Occipital lobe (tissue), 2 donors: ENCODE measurements around the gene OPN5. TPM values are rescaled to one million over a fixed set of nuclear protein-coding genes. Genes with fewer than 3 reads are reported as not detected.

ENCODE experiments used
- DNase-seq: peaks from one replicate; lab custom pipeline; 2025; lab: John Stamatoyannopoulos, UW
- total RNA-seq: library from RNA; depleted of rRNA; stranded (reverse); fragments of >200 nt; gene quantifications from one replicate; pipeline ENCODE4 v1.2.3, GENCODE V29; 2014

Gene OPN5
- total RNA-seq, 1 donor from 2014 or later = not detected

GRCh38 chr6:47788498-47788884, 6.7 kb downstream of the OPN5 start:
- no peak for DNase-seq

- DNase-seq = no peak
These were observed 7.7 kb downstream of the OPN5 start for GRCh38 chr6:47789553-47789952.

DNA sequence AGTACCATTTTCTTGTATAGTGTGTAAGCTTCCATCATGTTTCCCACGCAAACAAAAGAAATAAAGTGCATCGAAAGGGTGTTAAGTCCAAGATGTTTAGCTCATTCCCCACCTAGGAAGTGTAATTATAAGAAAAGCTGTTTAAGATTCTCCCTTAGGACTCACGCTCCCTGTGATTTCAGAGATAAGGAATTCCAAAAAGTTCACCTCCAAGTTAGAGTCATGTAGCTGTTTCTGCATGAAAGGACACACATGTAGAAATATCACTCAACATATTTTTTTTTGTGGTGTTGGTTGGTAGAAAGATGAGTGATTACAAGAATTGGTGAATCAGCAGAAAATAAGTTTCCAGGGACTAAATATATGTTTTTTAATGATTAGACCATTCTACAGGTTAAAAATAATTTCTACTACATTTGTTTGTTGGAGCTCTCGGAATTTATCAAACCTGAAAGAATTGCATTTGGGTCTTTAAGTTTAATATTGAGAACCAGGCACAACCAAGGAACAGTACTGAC, 10.4 kb downstream of the OPN5 start:
- no peak for DNase-seq

GRCh38 chr6:47794577-47795135, 12.8 kb downstream of the OPN5 start:
- no peak for DNase-seq

- no peak for DNase-seq
These were observed 20.2 kb downstream of the OPN5 start for GRCh38 chr6:47801984-47802383.

DNA sequence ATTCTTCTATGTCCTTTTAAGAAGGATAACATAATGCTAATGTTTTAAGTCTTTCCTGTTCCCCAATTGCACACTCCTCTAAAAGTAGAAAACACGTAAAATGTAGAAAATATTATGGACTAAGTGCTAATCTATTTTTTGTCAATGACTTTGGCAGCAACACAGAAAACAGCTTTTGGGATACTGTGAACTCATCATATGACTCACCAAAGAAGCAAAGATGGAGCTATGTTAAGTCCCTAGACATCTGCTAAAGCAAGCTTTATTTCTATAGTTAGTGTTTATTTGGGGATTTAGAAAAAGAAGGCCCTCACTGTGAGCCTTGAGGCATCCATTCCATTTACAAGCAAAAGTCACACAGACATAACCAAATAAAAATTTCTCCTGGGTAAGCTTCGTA, 23.0 kb downstream of the OPN5 start:
- DNase-seq = no peak

DNA sequence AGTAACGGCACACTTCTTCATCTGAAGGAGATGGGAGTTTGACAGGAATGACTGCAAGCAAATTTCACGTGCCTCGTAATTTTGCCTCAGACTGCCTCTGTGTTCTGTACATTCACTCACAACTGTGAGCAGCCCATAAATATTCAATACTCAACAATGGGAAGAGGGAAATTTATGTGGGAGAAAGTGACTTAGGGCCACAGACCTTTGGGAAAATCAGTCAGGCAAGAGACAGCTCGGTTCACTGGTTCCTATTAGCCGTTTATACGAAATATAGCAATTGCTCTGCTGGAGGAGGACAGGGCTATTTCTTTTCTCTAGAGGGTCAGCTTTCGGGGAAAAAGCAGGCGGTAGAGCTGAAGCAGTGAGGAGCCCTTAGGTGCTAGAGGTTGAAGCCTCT, 28.0 kb downstream of the OPN5 start:
- DNase-seq = no peak

GRCh38 chr6:47810885-47811284, 29.1 kb downstream of the OPN5 start:
- DNase-seq = no peak

GRCh38 chr6:47811443-47811842, 29.6 kb downstream of the OPN5 start:
- no peak for DNase-seq

- DNase-seq = no peak
These were observed 35.9 kb downstream of the OPN5 start for GRCh38 chr6:47817749-47818148.

- DNase-seq = no peak
These were observed 37.6 kb downstream of the OPN5 start for GRCh38 chr6:47819461-47819860.

DNA sequence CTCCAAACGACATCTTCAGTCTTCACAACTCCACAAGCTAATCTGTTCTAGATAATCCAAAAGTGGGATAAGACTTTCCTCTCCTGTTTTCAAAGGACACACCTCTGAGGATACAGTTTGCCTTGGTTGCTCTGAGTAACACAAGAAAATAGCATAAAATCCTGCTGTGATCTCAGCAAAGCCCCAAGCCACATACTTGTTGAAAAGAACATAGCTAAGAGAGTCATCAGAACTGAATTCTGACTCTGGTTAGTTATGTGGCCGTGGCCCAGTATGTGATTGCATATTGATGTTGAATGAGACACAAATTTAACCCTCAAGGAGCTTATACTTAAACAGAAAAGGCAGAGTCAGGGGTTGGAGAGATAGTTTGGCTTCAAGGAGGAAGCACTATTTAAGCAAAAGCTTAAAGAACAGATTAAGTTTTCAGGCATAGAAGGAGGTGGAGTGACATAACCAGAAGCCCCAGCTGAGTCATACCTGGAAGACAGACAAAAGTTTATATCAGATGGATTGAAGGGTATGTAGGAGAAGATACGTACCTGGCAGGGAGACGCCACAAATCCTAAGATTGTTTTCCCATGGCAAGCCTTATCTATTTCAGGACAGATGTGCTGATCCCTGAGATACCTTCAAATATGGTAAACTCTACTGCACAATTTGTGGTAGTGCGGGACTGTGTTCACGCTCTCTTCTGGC, 41.2 kb downstream of the OPN5 start:
- DNase-seq = no peak

DNA sequence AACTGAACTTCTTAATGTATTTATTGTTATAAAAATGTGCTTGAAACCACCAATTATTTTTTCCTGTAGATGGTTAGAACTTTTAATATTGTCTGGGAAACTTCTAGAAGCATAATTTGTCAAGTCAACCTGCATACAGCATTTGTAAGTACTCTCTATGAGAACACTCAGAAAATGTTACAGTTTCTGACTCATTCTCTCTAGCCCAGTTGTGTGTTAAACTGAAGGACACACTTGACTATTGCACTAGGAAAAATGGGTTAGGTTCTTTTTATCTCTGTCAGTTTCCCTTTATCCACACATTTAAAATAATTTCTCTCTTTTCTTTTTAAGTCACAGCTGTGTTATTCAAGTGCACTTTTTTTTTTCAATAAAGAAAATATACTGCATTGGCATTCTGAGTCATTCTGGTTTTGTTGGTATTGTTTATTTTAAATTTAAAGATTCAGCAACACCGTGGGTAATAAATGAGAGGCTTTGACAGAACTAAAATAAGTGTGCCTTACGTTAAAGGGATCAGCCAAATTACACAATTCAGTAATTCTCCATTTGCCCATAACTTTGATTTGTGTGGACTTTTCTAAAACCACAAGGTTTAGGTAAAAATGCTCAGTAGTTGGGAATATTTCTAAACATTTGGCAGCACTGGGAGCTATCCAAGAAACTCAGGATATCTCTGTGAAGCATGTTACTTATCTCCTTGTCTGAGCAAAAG, 50.7 kb downstream of the OPN5 start:
- DNase-seq = no peak

GRCh38 chr6:47834196-47834595, 52.4 kb downstream of the OPN5 start:
- no peak for DNase-seq

GRCh38 chr6:47836046-47836445, 54.2 kb downstream of the OPN5 start:
- no peak for DNase-seq

GRCh38 chr6:47836639-47837038, 54.8 kb downstream of the OPN5 start:
- DNase-seq = no peak

DNA sequence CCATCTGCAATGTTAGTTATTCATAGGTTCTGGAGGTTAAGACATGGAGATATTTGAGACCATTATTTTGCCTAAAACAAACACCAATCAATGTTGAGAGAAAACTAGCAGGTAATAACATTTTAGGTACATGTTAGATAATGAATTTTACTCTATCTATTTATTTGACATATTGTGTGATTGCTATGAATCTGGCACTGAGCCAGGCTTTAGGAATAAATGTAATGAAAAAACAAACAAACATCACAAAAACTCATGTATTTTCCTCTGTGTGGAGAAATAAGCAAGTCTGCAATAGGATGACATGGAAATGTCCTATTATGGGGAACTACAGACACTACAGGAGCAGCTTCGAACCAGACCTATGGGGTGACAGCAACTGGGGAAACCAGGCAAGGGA, 57.8 kb downstream of the OPN5 start:
- DNase-seq = no peak

DNA sequence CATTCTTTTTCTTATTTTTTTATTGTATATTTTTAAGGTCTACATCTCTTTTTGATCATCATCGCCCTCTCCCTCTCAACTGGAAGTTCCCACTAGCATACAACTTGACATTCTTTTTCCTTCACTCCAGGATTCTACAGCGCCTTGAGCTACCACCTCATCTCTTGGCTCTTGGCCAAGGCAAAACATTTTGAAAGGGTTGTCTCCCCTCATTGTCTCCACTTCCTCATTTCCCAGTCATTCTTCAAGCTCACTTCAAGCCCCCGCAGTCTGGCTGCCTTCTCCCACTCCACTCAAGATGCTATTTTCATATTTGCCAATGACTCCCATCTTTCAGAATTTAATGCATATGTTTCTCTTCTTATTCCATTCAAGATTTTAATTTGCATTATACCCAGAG, 63.0 kb downstream of the OPN5 start:
- no peak for DNase-seq

DNA sequence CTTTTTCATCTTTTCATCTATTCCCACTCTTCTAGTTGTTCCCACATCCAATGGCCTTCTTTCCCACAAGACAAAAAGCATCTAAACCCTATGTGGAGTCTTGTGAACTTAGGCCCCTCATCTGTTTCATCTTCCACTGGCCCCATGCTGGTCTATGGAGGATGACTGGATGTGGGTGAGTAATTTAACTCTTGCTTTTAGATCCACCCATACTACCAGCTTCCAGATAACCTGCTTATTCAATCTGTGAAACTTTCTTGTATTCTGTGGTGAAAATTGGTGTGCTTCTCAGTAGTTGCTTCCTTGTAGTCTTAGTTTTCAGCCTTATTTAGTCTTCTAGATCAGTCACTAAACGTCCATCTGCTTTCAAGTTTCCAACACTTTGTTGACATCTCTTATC, 64.9 kb downstream of the OPN5 start:
- DNase-seq = no peak

DNA sequence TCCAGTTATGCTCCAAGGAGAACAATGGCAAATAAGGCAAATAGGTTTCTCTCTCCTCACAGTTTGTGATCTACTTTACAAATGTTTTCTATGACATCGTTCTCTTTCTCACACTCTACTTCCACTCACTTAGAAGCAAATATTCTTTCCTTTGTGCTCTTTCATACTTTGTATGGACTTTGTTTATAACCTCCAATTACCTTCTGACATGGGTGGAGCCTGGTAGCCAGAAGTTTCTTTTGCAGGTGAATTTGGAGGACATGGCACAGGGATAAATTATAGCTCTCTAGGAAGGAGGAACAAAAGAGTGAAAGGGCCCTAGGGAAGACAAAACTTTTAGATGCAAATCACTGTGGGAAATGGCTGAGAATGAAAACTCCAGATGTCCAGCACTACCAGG, 69.3 kb downstream of the OPN5 start:
- DNase-seq = no peak

GRCh38 chr6:47852727-47853126, 70.9 kb downstream of the OPN5 start:
- DNase-seq = no peak

- no peak for DNase-seq
These were observed 71.9 kb downstream of the OPN5 start for GRCh38 chr6:47853766-47854165.

- DNase-seq = no peak
These were observed 73.1 kb downstream of the OPN5 start for GRCh38 chr6:47854971-47855370.
